Measurements from ENCODE around the gene MINDY4.

The MINDY4 gene

GRCh38 chr7:30752484-30752883 lies 18.7 kb upstream of the MINDY4 start:
- H3K4me2 ChIP-seq (ENCODE audit: low read depth, low read length, poor library complexity, severe bottlenecking), result no peak overlapping the region
- H4K20me1 ChIP-seq (ENCODE audit: low read depth, low read length), result no peaks in the 10 kb centered on the region
- H3K9me2 ChIP-seq (replicated peaks; ENCODE audit: insufficient read depth, low read length), result no peaks in the 10 kb centered on the region
- no peak overlapping the region for H3K27ac ChIP-seq (ENCODE audit: low read depth, low read length)
- no peak overlapping the region for H3K9ac ChIP-seq (ENCODE audit: low read length)
- no peak for TF ChIP-seq CTCF (IDR thresholded peaks at IDR 0.05; ENCODE audit: insufficient read depth, low read length, poor library complexity, severe bottlenecking)
- TF ChIP-seq EZH2phosphoT487 (conservative IDR thresholded peaks at IDR 0.05; ENCODE audit: low read length), result no peak
- no peaks in the 10 kb centered on the region for H3K79me2 ChIP-seq (ENCODE audit: insufficient read depth, low read length)
- H2AFZ ChIP-seq (ENCODE audit: low read depth, low read length, severe bottlenecking), result no peak overlapping the region
- no peaks in the 10 kb centered on the region for H3K36me3 ChIP-seq (ENCODE audit: low read length)
- no peaks in the 10 kb centered on the region for H3K27me3 ChIP-seq (ENCODE audit: low read length)
- H3K9me3 ChIP-seq (ENCODE audit: insufficient read depth, low read length), result no peaks in the 10 kb centered on the region
- H3K4me3 ChIP-seq (ENCODE audit: insufficient read depth, low read length, poor library complexity, severe bottlenecking), result no peak overlapping the region
- H3F3A ChIP-seq (ENCODE audit: insufficient read depth), result no peaks in the 10 kb centered on the region

GRCh38 chr7:30752979-30753378 lies 18.2 kb upstream of the MINDY4 start:
- H3K4me2 ChIP-seq (ENCODE audit: low read depth, low read length, poor library complexity, severe bottlenecking), result no peak overlapping the region
- H3K36me3 ChIP-seq (ENCODE audit: low read length), result no peaks in the 10 kb centered on the region
- H4K20me1 ChIP-seq (ENCODE audit: low read depth, low read length), result no peaks in the 10 kb centered on the region
- no peak overlapping the region for H3K4me3 ChIP-seq (ENCODE audit: insufficient read depth, low read length, poor library complexity, severe bottlenecking)
- no peak overlapping the region for H3K27ac ChIP-seq (ENCODE audit: low read depth, low read length)
- no peak overlapping the region for H2AFZ ChIP-seq (ENCODE audit: low read depth, low read length, severe bottlenecking)
- H3K27me3 ChIP-seq (ENCODE audit: low read length), result no peaks in the 10 kb centered on the region
- no peaks in the 10 kb centered on the region for H3K79me2 ChIP-seq (ENCODE audit: insufficient read depth, low read length)
- no peak overlapping the region for H3K9ac ChIP-seq (ENCODE audit: low read length)
- TF ChIP-seq EZH2phosphoT487 (conservative IDR thresholded peaks at IDR 0.05; ENCODE audit: low read length) (no peak), CTCF (IDR thresholded peaks at IDR 0.05; ENCODE audit: insufficient read depth, low read length, poor library complexity, severe bottlenecking) (no peak)
- no peaks in the 10 kb centered on the region for H3F3A ChIP-seq (ENCODE audit: insufficient read depth)
- H3K9me2 ChIP-seq (replicated peaks; ENCODE audit: insufficient read depth, low read length), result no peaks in the 10 kb centered on the region
- no peaks in the 10 kb centered on the region for H3K9me3 ChIP-seq (ENCODE audit: insufficient read depth, low read length)

GRCh38 chr7:30754315-30754877 lies 16.8 kb upstream of the MINDY4 start:
- Histone ChIP-seq H3K9me3 (ENCODE audit: insufficient read depth, low read length) (no peaks in the 10 kb centered on the region), H2AFZ (ENCODE audit: low read depth, low read length, severe bottlenecking) (no peak overlapping the region), H3K4me2 (ENCODE audit: low read depth, low read length, poor library complexity, severe bottlenecking) (no peak overlapping the region), H3K27ac (ENCODE audit: low read depth, low read length) (no peak overlapping the region), H3K4me3 (ENCODE audit: insufficient read depth, low read length, poor library complexity, severe bottlenecking) (no peak overlapping the region), H3K27me3 (ENCODE audit: low read length) (no peaks in the 10 kb centered on the region), H3K9ac (ENCODE audit: low read length) (no peak overlapping the region), H3K36me3 (ENCODE audit: low read length) (no peaks in the 10 kb centered on the region), H4K20me1 (ENCODE audit: low read depth, low read length) (no peaks in the 10 kb centered on the region), H3K9me2 (replicated peaks; ENCODE audit: insufficient read depth, low read length) (no peaks in the 10 kb centered on the region), H3K79me2 (ENCODE audit: insufficient read depth, low read length) (no peaks in the 10 kb centered on the region), H3F3A (ENCODE audit: insufficient read depth) (no peaks in the 10 kb centered on the region)
- TF ChIP-seq EZH2phosphoT487 (conservative IDR thresholded peaks at IDR 0.05; ENCODE audit: low read length) (no peak), CTCF (IDR thresholded peaks at IDR 0.05; ENCODE audit: insufficient read depth, low read length, poor library complexity, severe bottlenecking) (no peak)

Measured in SU-DHL-6 (cell line).